ENCODE data around the gene GNPTAB. TPM values are rescaled to one million over a fixed set of nuclear protein-coding genes. Genes with fewer than 3 reads are reported as not detected.

Gene GNPTAB
- total and polyA plus RNA-seq, 2 of the 8 experiments (the other 6 are each of a cell fraction or from before 2014, with no cell fraction given), result 21.5 to 51.3 TPM

- Histone ChIP-seq H3K4ac (replicated peaks; ENCODE audit: insufficient read length, low read depth, low read length) (no peak overlapping the region), H3K23me2 (ENCODE audit: low read depth, low read length) (peaks cover 6% of the 10 kb centered on the region), H2BK12ac (ENCODE audit: low read depth, low read length) (no peak overlapping the region), H2BK15ac (ENCODE audit: low read length) (no peak overlapping the region), H3K56ac (replicated peaks; ENCODE audit: insufficient read length, low read depth, low read length) (no peak overlapping the region), H4K8ac (ENCODE audit: extremely low read depth, insufficient read depth, low read length) (no peak overlapping the region), H3K79me1 (ENCODE audit: low read depth, low read length) (no peaks in the 10 kb centered on the region), H3K14ac (ENCODE audit: insufficient read length) (no peak overlapping the region), H3K79me2 (ENCODE audit: control insufficient read depth in 1 of 2, insufficient read depth in 2 of 2, low read length in 2 of 2) (peaks cover 3 to 32% of the 10 kb centered on the region in 2 experiments; a peak in 3 of 4 replicates), H3K23ac (ENCODE audit: insufficient read length) (no peak overlapping the region), H3K4me2 (ENCODE audit: insufficient read depth in 1 of 2, low read depth in 2 of 2, low read length in 2 of 2) (no peak overlapping the region), H3K18ac (ENCODE audit: extremely low read depth, low read length) (no peak overlapping the region), H4K91ac (replicated peaks; ENCODE audit: insufficient read length, low read length) (no peak overlapping the region), H3K4me3 (ENCODE audit: extremely low read depth in 1 of 4, insufficient read depth in 2 of 4, low read depth in 3 of 4, low read length in 4 of 4) (no peak overlapping the region), H2BK5ac (ENCODE audit: low read depth, low read length) (no peak overlapping the region), H2BK120ac (replicated peaks; ENCODE audit: low read depth, low read length) (no peak overlapping the region), H4K20me1 (replicated peaks in 1 of 2; ENCODE audit: control insufficient read depth in 1 of 2, insufficient read depth in 2 of 2, low read length in 2 of 2) (peaks cover 0 to 1% of the 10 kb centered on the region in 2 experiments), H2AFZ (ENCODE audit: low read length) (no peak overlapping the region), H3K9ac (replicated peaks in 1 of 4; ENCODE audit: extremely low read depth in 1 of 4, low read depth in 3 of 4, low read length in 3 of 4) (no peak overlapping the region), H2AK5ac (ENCODE audit: low read depth, low read length) (no peak overlapping the region), H2BK20ac (ENCODE audit: low read length) (no peak overlapping the region), H3K9me3 (ENCODE audit: insufficient read depth in 2 of 2, low read depth in 1 of 2, low read length in 1 of 2) (no peaks in the 10 kb centered on the region), H3K36me3 (ENCODE audit: control insufficient read depth in 2 of 4, insufficient read depth in 4 of 4, low read length in 3 of 4) (no peaks in the 10 kb centered on the region; a peak in 1 of 8 replicates), H4K5ac (ENCODE audit: insufficient read length, low read depth, low read length) (no peak overlapping the region), H3K27ac (ENCODE audit: low read depth, low read length) (no peak overlapping the region), H3K4me1 (replicated peaks in 1 of 4; ENCODE audit: control insufficient read depth in 3 of 4, insufficient read depth in 4 of 4, low read length in 3 of 4) (peaks cover 0 to 6% (median 4%) of the 10 kb centered on the region in 4 experiments; a peak in 3 of 7 replicates), H3K27me3 (replicated peaks in 1 of 4; ENCODE audit: control insufficient read depth in 3 of 4, extremely low read depth in 1 of 4, insufficient read depth in 3 of 4, low read length in 3 of 4) (no peaks in the 10 kb centered on the region)
- 85% methylated on average over 1 of the region's 1 CpG; no CpG with 5 or more reads in 1 of the 2 experiments for WGBS, 2 experiments (ENCODE audit: extremely low coverage in 1 of 2, insufficient coverage in 1 of 2, insufficient read length in 1 of 2, insufficient replicate concordance in 2 of 2, low coverage in 1 of 2, low lambda C conversion rate in 2 of 2, missing lambda C conversion rate in 1 of 2)
- no peak for FAIRE-seq
- CTCF ChIA-PET (ENCODE audit: partially characterized antibody), result interaction anchor here (1.6 to 12.7 kb wide), 8 partner anchors 10 to 72 kb away, joined by 5 to 190 read pairs (median 22); no protein-coding TSS in a partner anchor
- no peak for DNase-seq (ENCODE audit: low read depth in 1 of 2, low spot score in 2 of 2)
- POLR2A ChIA-PET (ENCODE audit: partially characterized antibody), result no interaction called here
- TF ChIP-seq KDM1A (IDR thresholded peaks at IDR 0.05; ENCODE audit: borderline replicate concordance, low read length) (no peak), USF2 (IDR thresholded peaks at IDR 0.05; ENCODE audit: low read length) (no peak), SIRT6 (IDR thresholded peaks at IDR 0.05; ENCODE audit: low read length) (no peak), ATF2 (IDR thresholded peaks at IDR 0.05; ENCODE audit: low read length) (no peak), TCF12 (IDR thresholded peaks at IDR 0.05; ENCODE audit: low read depth, low read length) (no peak), SUZ12 (IDR thresholded peaks at IDR 0.05; ENCODE audit: low read length) (no peak), SP1 (IDR thresholded peaks at IDR 0.05; ENCODE audit: low read depth, low read length) (no peak), POLR2AphosphoS5 (IDR thresholded peaks at IDR 0.05; ENCODE audit: low read depth, low read length) (no peak), SAP30 (IDR thresholded peaks at IDR 0.05; ENCODE audit: insufficient read depth, insufficient replicate concordance, low read length) (no peak), RXRA (IDR thresholded peaks at IDR 0.05; ENCODE audit: insufficient read depth, low read depth, low read length) (no peak), HDAC6 (IDR thresholded peaks at IDR 0.05; ENCODE audit: low read depth, low read length) (no peak), CHD2 (IDR thresholded peaks at IDR 0.05; ENCODE audit: low read length) (no peak)
Measured at GRCh38 chr12:101832030-101832429, 1.3 kb upstream of the GNPTAB start.
